K562 (cell line): ENCODE data around the gene LRRC4C. TPM values are rescaled to one million over a fixed set of nuclear protein-coding genes. Genes with fewer than 3 reads are reported as not detected.

Experiments used
- ATAC-seq: fragments of 200-7000 bp; cut with Tn5 transposase; 3 replicates; pipeline ENCODE4 v1.9.1; 2020; ENCODE audit warnings: moderate library complexity
- BruUV-seq: library from RNA; stranded (reverse); fragments of 400-500 nt; replicated peaks from 2 replicates; lab custom pipeline; 2021; lab: Mats Ljungman, UMichigan
- CTCF ChIA-PET: fragments of 300-600 bp; formaldehyde crosslinking; extraction: SDS; loops from one replicate; lab custom pipeline; 2021; ENCODE audit warnings: low intra/inter-chr PET ratio; lab: Yijun Ruan, JAX
- POLR2A ChIA-PET: fragments of 300-600, 350-650 bp; sonication (Branson Sonifier 250); formaldehyde crosslinking; extraction: SDS; loops from one replicate; lab custom pipeline; 2021; ENCODE audit warnings: antibody characterized with exemption, inconsistent platforms; lab: Yijun Ruan, JAX
- DNase-seq, 4 experiments: peaks; one replicate each; pipeline versions ENCODE4 v3.0.0 to v3.0.0-alpha.2; 2011 to 2018; ENCODE audit warnings: low spot score in 3 of 4, mixed read lengths in 3 of 4; ENCODE audit errors: extremely low read depth in 1 of 4
- FAIRE-seq: peaks from 2 replicates; lab custom pipeline; 2011; peaks lifted over from hg19 to GRCh38; lab: Jason Lieb, UNC
- H2AFZ ChIP-seq: 2 replicates; pipeline ENCODE4 v1.6.0; 2011; ENCODE audit warnings: low read depth, low read length, control low read depth, inconsistent platforms
- H3K27ac ChIP-seq: fragments of 200-600 bp; 3 replicates; pipeline ENCODE4 v1.8.0; 2011; ENCODE audit warnings: low read depth, mild to moderate bottlenecking, control low read depth, inconsistent platforms, low read length, moderate library complexity, mixed read lengths; ENCODE audit errors: extremely low read depth
- H3K27me3 ChIP-seq, 2 experiments: fragments of 300-600 bp in 1 of 2; 2 replicates in 1 of 2; 3 replicates in 1 of 2; pipeline versions ENCODE4 v1.6.0 to v1.8.0; 2011; ENCODE audit warnings: inconsistent platforms in 2 of 2, low read length in 2 of 2, mild to moderate bottlenecking in 1 of 2, mixed read lengths in 1 of 2, moderate library complexity in 1 of 2; ENCODE audit not compliant: control insufficient read depth in 2 of 2, insufficient read depth in 2 of 2
- H3K36me3 ChIP-seq: fragments of 300-600 bp; 3 replicates; pipeline ENCODE4 v1.8.0; 2011; ENCODE audit warnings: mild to moderate bottlenecking, low read length, inconsistent platforms; ENCODE audit not compliant: control insufficient read depth, insufficient read depth
- H3K4me1 ChIP-seq, 2 experiments: fragments of 200-600 bp in 1 of 2; replicated peaks in 1 of 2; 2 replicates in 1 of 2; 3 replicates in 1 of 2; pipeline versions ENCODE4 v1.5.1 to v1.8.0; 2011; ENCODE audit warnings: inconsistent platforms in 2 of 2, low read length in 2 of 2, mild to moderate bottlenecking in 1 of 2, mixed read lengths in 1 of 2, moderate library complexity in 1 of 2; ENCODE audit not compliant: control insufficient read depth in 2 of 2, insufficient read depth in 2 of 2
- H3K4me2 ChIP-seq: 2 replicates; pipeline ENCODE4 v1.6.1; 2011; ENCODE audit warnings: low read length, control low read depth, inconsistent platforms, mixed read lengths; ENCODE audit not compliant: insufficient read depth
- H3K4me3 ChIP-seq: fragments of 200-600 bp; sonication (generic), shearing (Covaris generic); 2 replicates; pipeline ENCODE4 v1.5.1; 2016; ENCODE audit warnings: control low read depth, inconsistent platforms
- H3K79me2 ChIP-seq: fragments of 200-600 bp; 3 replicates; pipeline ENCODE4 v1.8.0; 2011; ENCODE audit warnings: low read length, inconsistent platforms; ENCODE audit not compliant: control insufficient read depth, insufficient read depth
- H3K9ac ChIP-seq, 2 experiments: 2 replicates each; pipeline versions ENCODE4 v1.6.0 to v1.6.1; 2011; ENCODE audit warnings: low read depth in 2 of 2, low read length in 2 of 2, control low read depth in 1 of 2, inconsistent platforms in 1 of 2, mild to moderate bottlenecking in 1 of 2, mixed read lengths in 1 of 2; ENCODE audit not compliant: insufficient read depth in 1 of 2
- H3K9me1 ChIP-seq: one replicate; pipeline ENCODE4 v1.6.0; 2011; ENCODE audit warnings: inconsistent platforms, mild to moderate bottlenecking, low read length, moderate library complexity; ENCODE audit not compliant: control insufficient read depth, insufficient read depth
- H3K9me3 ChIP-seq: replicated peaks from 2 replicates; pipeline ENCODE4 v1.5.1; 2011; ENCODE audit warnings: low read depth, low read length, inconsistent platforms; ENCODE audit not compliant: control insufficient read depth, insufficient read depth
- H4K20me1 ChIP-seq: replicated peaks from 2 replicates; pipeline ENCODE4 v1.6.1; 2011; ENCODE audit warnings: low read length, inconsistent platforms, mixed read lengths; ENCODE audit not compliant: control insufficient read depth, insufficient read depth
- ARNT ChIP-seq, 2 experiments: fragments of 450-650 bp; IDR thresholded peaks; 2 replicates each; pipeline ENCODE4 v1.6.1; 2016; ENCODE audit warnings: mild to moderate bottlenecking in 1 of 2
- BRF2 ChIP-seq: IDR thresholded peaks from 3 replicates; pipeline ENCODE4 v1.6.1; 2011; ENCODE audit warnings: borderline replicate concordance, mild to moderate bottlenecking; ENCODE audit not compliant: insufficient read length, insufficient read depth
- EHMT2 ChIP-seq: fragments of 450-650 bp; IDR thresholded peaks from 2 replicates; pipeline ENCODE4 v1.6.1; 2018; ENCODE audit warnings: antibody characterized with exemption
- FOXO4 ChIP-seq: fragments of 450-650 bp; formaldehyde crosslinking; IDR thresholded peaks from 2 replicates; pipeline ENCODE4 v1.4.0; 2020; ENCODE audit warnings: mild to moderate bottlenecking, moderate library complexity
- GTF2B ChIP-seq: IDR thresholded peaks from 2 replicates; pipeline ENCODE4 v1.6.1; 2011; ENCODE audit not compliant: insufficient read length; ENCODE audit errors: extremely low read depth
- HDAC1 ChIP-seq, 2 experiments: fragments of 450-650 bp; IDR thresholded peaks; 2 replicates each; pipeline ENCODE4 v1.6.1; 2016 to 2017; ENCODE audit warnings: inconsistent platforms in 1 of 2, mild to moderate bottlenecking in 1 of 2, moderate library complexity in 1 of 2
- NR2F6 ChIP-seq: fragments of 450-650 bp; formaldehyde crosslinking; IDR thresholded peaks from 2 replicates; pipeline ENCODE4 v1.4.0; 2020; ENCODE audit warnings: mild to moderate bottlenecking
- RHOXF2B ChIP-seq: fragments of 250-450 bp; sonication (Bioruptor Pico); conservative IDR thresholded peaks from 2 replicates; pipeline ENCODE4 v1.5.1; 2021
- SNAPC5 ChIP-seq: fragments of 250-450 bp; sonication (Bioruptor Pico); IDR thresholded peaks from 2 replicates; pipeline ENCODE4 v1.8.0; 2021; ENCODE audit warnings: moderate library complexity, mild to moderate bottlenecking, inconsistent platforms
- TBL1XR1 ChIP-seq, 2 experiments: IDR thresholded peaks; 2 replicates each; pipeline ENCODE4 v1.6.1; 2012; ENCODE audit warnings: improper control_type of control experiment in 2 of 2, low read length in 2 of 2, mild to moderate bottlenecking in 1 of 2
- TCF3 ChIP-seq: sonication (generic); formaldehyde crosslinking; IDR thresholded peaks from 2 replicates; pipeline ENCODE4 v1.4.0; 2020; ENCODE audit warnings: mild to moderate bottlenecking, missing genetic modification reagents
- ZBTB12 ChIP-seq: fragments of 250-450 bp; sonication (Bioruptor Pico); IDR thresholded peaks from 2 replicates; pipeline ENCODE4 v1.4.0; 2020
- ZFP36 ChIP-seq: fragments of 150-350 bp; IDR thresholded peaks from 2 replicates; pipeline ENCODE4 v1.6.1; 2018; ENCODE audit warnings: low read length, low read depth; ENCODE audit not compliant: partially characterized antibody
- ZNF551 ChIP-seq: fragments of 250-450 bp; sonication (Bioruptor Pico); IDR thresholded peaks from 2 replicates; pipeline ENCODE4 v1.5.0; 2021; ENCODE audit warnings: mild to moderate bottlenecking, moderate library complexity
- ZNF740 ChIP-seq, 3 experiments: fragments of 200-800 bp in 1 of 3; sonication (Bioruptor generic) in 1 of 3; sonication (generic) in 1 of 3; formaldehyde crosslinking in 1 of 3; IDR thresholded peaks; 2 replicates each; pipeline versions ENCODE4 v1.6.1 to v1.8.0; 2016 to 2022; ENCODE audit warnings: mild to moderate bottlenecking in 2 of 3, missing compliant biosample characterization in 2 of 3, missing genetic modification characterization in 2 of 3, missing genetic modification reagents in 1 of 3
- WGBS: fragments of 100-300 bp; shearing (Covaris generic); methylation state at CpG from one replicate; pipeline ENCODE4 v1.1.6; 2016; ENCODE audit warnings: low coverage, mixed read lengths; ENCODE audit not compliant: insufficient coverage; ENCODE audit errors: missing lambda C conversion rate; 5-methylcytosine and 5-hydroxymethylcytosine counted together
- in situ Hi-C: fragments of 300-500 bp; cut with MboI; formaldehyde crosslinking; loops from 4 replicates; pipeline ENCODE4 v1.15.0; 2018; ENCODE audit warnings: inconsistent platforms, mixed read lengths
- intact Hi-C: fragments of 100-400 bp; cut with micrococcal nuclease; formaldehyde crosslinking; loops from 2 replicates; pipeline ENCODE4 v1.14.2; 2022
- polyA plus RNA-seq, 8 experiments: library from polyadenylated mRNA; depleted of rRNA in 4 of 8; stranded (reverse) in 5 of 8; unstranded in 3 of 8; fragments of >200 nt; fragmentation: Nextera tagmentation in 2 of 8; fragmentation: Illumina TruSeq in 1 of 8; extraction: Ambion mirVana in 2 of 8; extraction: Trizol in 1 of 8; gene quantifications; 2 replicates each; pipeline versions ENCODE4 v1.2.1 to v1.2.3, GENCODE V29; 2011 to 2014; ENCODE audit warnings: inconsistent platforms in 1 of 8, missing spikeins in 1 of 8
- total RNA-seq, 7 experiments: library from RNA; depleted of rRNA in 6 of 7; stranded (reverse); fragments of >200 nt in 6 of 7; fragmentation: Illumina TruSeq in 2 of 7; extraction: Trizol in 2 of 7; gene quantifications; 2 replicates each; pipeline versions ENCODE4 v1.2.1 to v1.2.3, GENCODE V29; 2011 to 2021; ENCODE audit warnings: low replicate concordance in 1 of 7

Gene LRRC4C
- total and polyA plus RNA-seq, 9 of the 15 experiments (the other 6 are each of a cell fraction or from before 2014, with no cell fraction given) = not detected

GRCh38 chr11:40401132-40401853 lies 1058.2 kb downstream of the LRRC4C start:
- H3K9me3 ChIP-seq = no peaks in the 10 kb centered on the region
- no peak overlapping the region for H2AFZ ChIP-seq
- DNase-seq (no peak), FAIRE-seq (no peak), ATAC-seq (no peak)
- TF ChIP-seq ZBTB12 (CRISPR knock-in tag) = no peak
- no peak for TF ChIP-seq HDAC1 (IDR thresholded peaks at IDR 0.05)
- no peak for TF ChIP-seq ZNF740 (CRISPR knock-in tag; IDR thresholded peaks at IDR 0.05)
- no peak for TF ChIP-seq ZNF740 (tag; IDR thresholded peaks at IDR 0.05)
- TF ChIP-seq SNAPC5 (CRISPR knock-in tag) = no peak
- no peak for TF ChIP-seq NR2F6 (CRISPR knock-in tag)
- TF ChIP-seq RHOXF2B (CRISPR knock-in tag) = no peak
- TF ChIP-seq EHMT2 = no peak
- no peak for TF ChIP-seq ZFP36
- TF ChIP-seq ARNT (IDR thresholded peaks at IDR 0.05) = no peak
- TF ChIP-seq GTF2B = no peak
- no peak for TF ChIP-seq FOXO4 (CRISPR knock-in tag)
- no peak for TF ChIP-seq TCF3 (CRISPR knock-in tag)
- TF ChIP-seq BRF2 = no peak
- no peak for TF ChIP-seq TBL1XR1 (IDR thresholded peaks at IDR 0.05; ENCODE audit: low read length in 2 of 2)
- no peak for TF ChIP-seq ZNF551 (CRISPR knock-in tag)
- no peaks in the 10 kb centered on the region for H3K27me3 ChIP-seq
- H3K4me3 ChIP-seq = no peak overlapping the region
- ChIA-PET CTCF (no interaction called here), POLR2A (no interaction called here)
- H3K36me3 ChIP-seq = no peaks in the 10 kb centered on the region
- no TSS peak for BruUV-seq
- no peak overlapping the region for H3K9ac ChIP-seq
- no peaks in the 10 kb centered on the region for H3K9me1 ChIP-seq
- no peaks in the 10 kb centered on the region for H4K20me1 ChIP-seq
- no peaks in the 10 kb centered on the region for H3K4me1 ChIP-seq
- 0% methylated on average over 4 of the region's 4 CpGs for WGBS
- intact Hi-C loops = no loop called here
- no peak overlapping the region for H3K4me2 ChIP-seq
- H3K27ac ChIP-seq = no peak overlapping the region
- H3K79me2 ChIP-seq = no peaks in the 10 kb centered on the region
- in situ Hi-C loops = no loop called here
